ENCODE results near the gene TGFB2. TPM values are rescaled to one million over a fixed set of nuclear protein-coding genes. Genes with fewer than 3 reads are reported as not detected.

TGFB2 gene
- total RNA-seq, 4 donors from 2014 or later: 2.2 to 16.7 (median 8.0) TPM

- H3K4me1 ChIP-seq: peaks cover 0 to 7% of the 10 kb centered on the region in 2 donors
- intact Hi-C loops (cut with DNase I): loop anchor here (10.0 kb wide), 1 partner anchor 123 kb away; the partner anchor contains the start of gene TGFB2
- DNase-seq: no peak
- TF ChIP-seq POLR2A (IDR thresholded peaks at IDR 0.05) (no peak), CTCF (IDR thresholded peaks at IDR 0.05) (no peak)
- H3K9me3 ChIP-seq: no peaks in the 10 kb centered on the region
- no peaks in the 10 kb centered on the region for H3K27me3 ChIP-seq
- no peaks in the 10 kb centered on the region for H3K36me3 ChIP-seq
- WGBS, 2 donors: 87 to 88% methylated on average over 8 of the region's 8 CpGs
- no peak overlapping the region for H3K27ac ChIP-seq
- no peak overlapping the region for H3K4me3 ChIP-seq (replicated peaks in 1 of 3)
Observed at GRCh38 chr1:218467101-218468072, 122.3 kb downstream of the TGFB2 start.

- no peaks in the 10 kb centered on the region for H3K36me3 ChIP-seq
- H3K9me3 ChIP-seq: no peaks in the 10 kb centered on the region
- no peak overlapping the region for H3K4me3 ChIP-seq (replicated peaks in 1 of 3)
- no peak for DNase-seq
- 86 to 89% methylated on average over 4 of the region's 4 CpGs for WGBS, 2 donors
- intact Hi-C loops (cut with DNase I): loop anchor here (10.0 kb wide), 1 partner anchor 124 kb away; the partner anchor contains the start of gene TGFB2
- H3K4me1 ChIP-seq: no peaks in the 10 kb centered on the region
- no peak for TF ChIP-seq POLR2A (IDR thresholded peaks at IDR 0.05)
- no peak for TF ChIP-seq CTCF (IDR thresholded peaks at IDR 0.05)
- no peak overlapping the region for H3K27ac ChIP-seq
- H3K27me3 ChIP-seq: no peaks in the 10 kb centered on the region
Observed at GRCh38 chr1:218468711-218469110, 123.6 kb downstream of the TGFB2 start.

- WGBS, 2 donors: 93 to 94% methylated on average over 1 of the region's 1 CpG
- H3K27ac ChIP-seq: no peak overlapping the region
Observed at GRCh38 chr1:218472885-218473284, 127.7 kb downstream of the TGFB2 start.

GRCh38 chr1:218473522-218473921, 128.4 kb downstream of the TGFB2 start:
- Histone ChIP-seq H3K4me1 (no peaks in the 10 kb centered on the region), H3K27me3 (no peaks in the 10 kb centered on the region), H3K36me3 (no peaks in the 10 kb centered on the region), H3K4me3 (replicated peaks in 1 of 3) (no peak overlapping the region), H3K27ac (no peak overlapping the region), H3K9me3 (no peaks in the 10 kb centered on the region)
- 86% methylated on average over 2 of the region's 2 CpGs for WGBS, 2 donors
- no peak for TF ChIP-seq CTCF (IDR thresholded peaks at IDR 0.05)
- no peak for TF ChIP-seq POLR2A (IDR thresholded peaks at IDR 0.05)
- no peak for DNase-seq
- intact Hi-C loops (cut with DNase I): no loop called here

More at GRCh38 chr1:218472885-218473284, 127.7 kb downstream of the TGFB2 start:
- Histone ChIP-seq H3K36me3 (no peaks in the 10 kb centered on the region), H3K4me1 (no peaks in the 10 kb centered on the region), H3K9me3 (no peaks in the 10 kb centered on the region), H3K27me3 (no peaks in the 10 kb centered on the region), H3K4me3 (replicated peaks in 1 of 3) (no peak overlapping the region)
- intact Hi-C loops (cut with DNase I): no loop called here
- no peak for DNase-seq
- TF ChIP-seq POLR2A (IDR thresholded peaks at IDR 0.05): no peak
- TF ChIP-seq CTCF (IDR thresholded peaks at IDR 0.05): no peak

- no peak for DNase-seq
- no peaks in the 10 kb centered on the region for H3K9me3 ChIP-seq
- no peaks in the 10 kb centered on the region for H3K27me3 ChIP-seq
- intact Hi-C loops (cut with DNase I): no loop called here
- TF ChIP-seq POLR2A (IDR thresholded peaks at IDR 0.05) (no peak), CTCF (IDR thresholded peaks at IDR 0.05) (no peak)
- no peaks in the 10 kb centered on the region for H3K4me1 ChIP-seq
- 88 to 92% methylated on average over 5 of the region's 5 CpGs for WGBS, 2 donors
- no peaks in the 10 kb centered on the region for H3K36me3 ChIP-seq
- no peak overlapping the region for H3K4me3 ChIP-seq (replicated peaks in 1 of 3)
- no peak overlapping the region for H3K27ac ChIP-seq
Observed at GRCh38 chr1:218474128-218474527, 129.0 kb downstream of the TGFB2 start.

All from thyroid gland (tissue), 4 donors.